GM12865 (cell line): ENCODE results near the gene TNFRSF17.
"Not testable (repeated sequence)": the region's sequence is repeated elsewhere in the genome, so short reads cannot be mapped to it uniquely, and the experiment has no call there.

Source experiments
- DNase-seq: peaks from one replicate; pipeline ENCODE4 v3.0.0; 2010; ENCODE audit warnings: low read depth
- H3K4me3 ChIP-seq: 2 replicates; pipeline ENCODE4 v1.5.1; 2011; ENCODE audit warnings: mild to moderate bottlenecking, low read depth, low read length, control low read depth
- CTCF ChIP-seq: IDR thresholded peaks from 2 replicates; pipeline ENCODE4 v1.5.1; 2011; ENCODE audit warnings: low read length, control low read depth, low read depth, inconsistent platforms; ENCODE audit not compliant: insufficient read depth; ENCODE audit errors: missing control alignments

The TNFRSF17 gene

GRCh38 chr16:11966173-11966572 is 1.2 kb downstream of the TNFRSF17 start:
- peak; percentile 77 for DNase-seq

GRCh38 chr16:11967195-11967911 is 2.3 kb downstream of the TNFRSF17 start:
- no peak for TF ChIP-seq CTCF
- no peak for DNase-seq
- peak overlapping the region; percentile 91 for H3K4me3 ChIP-seq

More at GRCh38 chr16:11966173-11966572, 1.2 kb downstream of the TNFRSF17 start:
- TF ChIP-seq CTCF: no peak
- peak overlapping the region; percentile 91 for H3K4me3 ChIP-seq

- DNase-seq: no peak
- H3K4me3 ChIP-seq: no peak overlapping the region
- no peak for TF ChIP-seq CTCF
Measured at GRCh38 chr16:11968577-11968976, 3.6 kb downstream of the TNFRSF17 start.

GRCh38 chr16:11970292-11970691 is 5.3 kb downstream of the TNFRSF17 start:
- not testable (repeated sequence) for H3K4me3 ChIP-seq
- DNase-seq: peak; percentile 68

GRCh38 chr16:11972128-11972527 is 7.1 kb downstream of the TNFRSF17 start:
- TF ChIP-seq CTCF: peak; percentile 9
- DNase-seq: no peak
- no peak overlapping the region for H3K4me3 ChIP-seq

- TF ChIP-seq CTCF: no peak
- no peak for DNase-seq
- H3K4me3 ChIP-seq: no peak overlapping the region
Measured at GRCh38 chr16:11973070-11973469, 8.1 kb downstream of the TNFRSF17 start.

GRCh38 chr16:11976850-11977375 is 11.9 kb downstream of the TNFRSF17 start:
- DNase-seq: no peak
- no peak for TF ChIP-seq CTCF
- H3K4me3 ChIP-seq: peak overlapping the region; percentile 76
